ENCODE measurements around the gene REPS2. TPM values are rescaled to one million over a fixed set of nuclear protein-coding genes. Genes with fewer than 3 reads are reported as not detected.

Gene REPS2
- total RNA-seq, 1 donor from 2014 or later, result 1.2 TPM

- Mint-ChIP-seq H3K4me3 (ENCODE audit: unreplicated experiment) (no peak overlapping the region), H3K27me3 (ENCODE audit: low read depth, unreplicated experiment) (no peaks in the 10 kb centered on the region), H3K9me3 (ENCODE audit: unreplicated experiment) (no peaks in the 10 kb centered on the region), H3K36me3 (ENCODE audit: low read depth, unreplicated experiment) (no peaks in the 10 kb centered on the region), H3K27ac (ENCODE audit: unreplicated experiment) (no peak overlapping the region), H3K4me1 (ENCODE audit: low read depth, unreplicated experiment) (no peaks in the 10 kb centered on the region)
- no peak overlapping the region for H3K9ac ChIP-seq (ENCODE audit: low read length)
- no peak for TF ChIP-seq EZH2 (IDR thresholded peaks at IDR 0.05; ENCODE audit: insufficient read depth, low read length)
- TF ChIP-seq, protein P1, sequence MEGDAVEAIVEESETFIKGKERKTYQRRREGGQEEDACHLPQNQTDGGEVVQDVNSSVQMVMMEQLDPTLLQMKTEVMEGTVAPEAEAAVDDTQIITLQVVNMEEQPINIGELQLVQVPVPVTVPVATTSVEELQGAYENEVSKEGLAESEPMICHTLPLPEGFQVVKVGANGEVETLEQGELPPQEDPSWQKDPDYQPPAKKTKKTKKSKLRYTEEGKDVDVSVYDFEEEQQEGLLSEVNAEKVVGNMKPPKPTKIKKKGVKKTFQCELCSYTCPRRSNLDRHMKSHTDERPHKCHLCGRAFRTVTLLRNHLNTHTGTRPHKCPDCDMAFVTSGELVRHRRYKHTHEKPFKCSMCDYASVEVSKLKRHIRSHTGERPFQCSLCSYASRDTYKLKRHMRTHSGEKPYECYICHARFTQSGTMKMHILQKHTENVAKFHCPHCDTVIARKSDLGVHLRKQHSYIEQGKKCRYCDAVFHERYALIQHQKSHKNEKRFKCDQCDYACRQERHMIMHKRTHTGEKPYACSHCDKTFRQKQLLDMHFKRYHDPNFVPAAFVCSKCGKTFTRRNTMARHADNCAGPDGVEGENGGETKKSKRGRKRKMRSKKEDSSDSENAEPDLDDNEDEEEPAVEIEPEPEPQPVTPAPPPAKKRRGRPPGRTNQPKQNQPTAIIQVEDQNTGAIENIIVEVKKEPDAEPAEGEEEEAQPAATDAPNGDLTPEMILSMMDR (IDR thresholded peaks at IDR 0.05; ENCODE audit: insufficient read depth, low read depth, low read length), result no peak
- no peaks in the 10 kb centered on the region for H4K20me1 ChIP-seq (ENCODE audit: insufficient read depth, low read length)
- no peak for DNase-seq (ENCODE audit: low read depth)
- H3K27ac ChIP-seq (ENCODE audit: low read depth, low read length), result no peak overlapping the region
- no peaks in the 10 kb centered on the region for H3K4me1 ChIP-seq (ENCODE audit: insufficient read depth, low read length)
- no peaks in the 10 kb centered on the region for H3K79me2 ChIP-seq (ENCODE audit: insufficient read depth, low read length)
- H3K27me3 ChIP-seq (ENCODE audit: insufficient read depth, low read length), result no peaks in the 10 kb centered on the region
- no peak overlapping the region for H3K4me2 ChIP-seq (ENCODE audit: low read length)
- H2AFZ ChIP-seq (ENCODE audit: low read depth, low read length), result no peak overlapping the region
- H3K36me3 ChIP-seq (ENCODE audit: insufficient read depth, low read length), result no peaks in the 10 kb centered on the region
- no peaks in the 10 kb centered on the region for H3K9me3 ChIP-seq (ENCODE audit: insufficient read depth, low read depth, low read length)
- no peak overlapping the region for H3K4me3 ChIP-seq (ENCODE audit: insufficient read depth, low read depth, low read length)
- FAIRE-seq, result peak; percentile 76
Measured at GRCh38 chrX:17065100-17065499, 118.6 kb downstream of the REPS2 start.

- Mint-ChIP-seq H3K36me3 (ENCODE audit: low read depth, unreplicated experiment) (no peaks in the 10 kb centered on the region), H3K27me3 (ENCODE audit: low read depth, unreplicated experiment) (no peaks in the 10 kb centered on the region), H3K4me1 (ENCODE audit: low read depth, unreplicated experiment) (no peaks in the 10 kb centered on the region), H3K4me3 (ENCODE audit: unreplicated experiment) (no peak overlapping the region), H3K9me3 (ENCODE audit: unreplicated experiment) (no peaks in the 10 kb centered on the region), H3K27ac (ENCODE audit: unreplicated experiment) (no peak overlapping the region)
- TF ChIP-seq EZH2 (IDR thresholded peaks at IDR 0.05; ENCODE audit: insufficient read depth, low read length), result no peak
- TF ChIP-seq, protein P1 (IDR thresholded peaks at IDR 0.05; ENCODE audit: insufficient read depth, low read depth, low read length), result no peak
- no peaks in the 10 kb centered on the region for H4K20me1 ChIP-seq (ENCODE audit: insufficient read depth, low read length)
- DNase-seq (ENCODE audit: low read depth) (no peak), FAIRE-seq (no peak)
- H3K27me3 ChIP-seq (ENCODE audit: insufficient read depth, low read length), result no peaks in the 10 kb centered on the region
- H3K9ac ChIP-seq (ENCODE audit: low read length), result no peak overlapping the region
- no peak overlapping the region for H3K4me2 ChIP-seq (ENCODE audit: low read length)
- no peaks in the 10 kb centered on the region for H3K9me3 ChIP-seq (ENCODE audit: insufficient read depth, low read depth, low read length)
- no peak overlapping the region for H3K27ac ChIP-seq (ENCODE audit: low read depth, low read length)
- H3K79me2 ChIP-seq (ENCODE audit: insufficient read depth, low read length), result no peaks in the 10 kb centered on the region
- no peaks in the 10 kb centered on the region for H3K4me1 ChIP-seq (ENCODE audit: insufficient read depth, low read length)
- no peaks in the 10 kb centered on the region for H3K36me3 ChIP-seq (ENCODE audit: insufficient read depth, low read length)
- no peak overlapping the region for H3K4me3 ChIP-seq (ENCODE audit: insufficient read depth, low read depth, low read length)
- H2AFZ ChIP-seq (ENCODE audit: low read depth, low read length), result no peak overlapping the region
Measured at GRCh38 chrX:17067534-17067933, 121.1 kb downstream of the REPS2 start.

GRCh38 chrX:17072301-17072700, 125.8 kb downstream of the REPS2 start:
- Mint-ChIP-seq H3K27me3 (ENCODE audit: low read depth, unreplicated experiment) (peaks cover 2% of the 10 kb centered on the region), H3K36me3 (ENCODE audit: low read depth, unreplicated experiment) (no peaks in the 10 kb centered on the region), H3K4me3 (ENCODE audit: unreplicated experiment) (no peak overlapping the region), H3K9me3 (ENCODE audit: unreplicated experiment) (no peaks in the 10 kb centered on the region), H3K27ac (ENCODE audit: unreplicated experiment) (no peak overlapping the region), H3K4me1 (ENCODE audit: low read depth, unreplicated experiment) (no peaks in the 10 kb centered on the region)
- DNase-seq (ENCODE audit: low read depth) (no peak), FAIRE-seq (no peak)
- H2AFZ ChIP-seq (ENCODE audit: low read depth, low read length), result no peak overlapping the region
- no peaks in the 10 kb centered on the region for H3K9me3 ChIP-seq (ENCODE audit: insufficient read depth, low read depth, low read length)
- H3K27me3 ChIP-seq (ENCODE audit: insufficient read depth, low read length), result no peaks in the 10 kb centered on the region
- no peak overlapping the region for H3K4me3 ChIP-seq (ENCODE audit: insufficient read depth, low read depth, low read length)
- H3K79me2 ChIP-seq (ENCODE audit: insufficient read depth, low read length), result no peaks in the 10 kb centered on the region
- no peak overlapping the region for H3K4me2 ChIP-seq (ENCODE audit: low read length)
- peaks cover under 1% of the 10 kb centered on the region for H3K4me1 ChIP-seq (ENCODE audit: insufficient read depth, low read length)
- no peak overlapping the region for H3K9ac ChIP-seq (ENCODE audit: low read length)
- TF ChIP-seq, protein P1 (IDR thresholded peaks at IDR 0.05; ENCODE audit: insufficient read depth, low read depth, low read length), result no peak
- no peak for TF ChIP-seq EZH2 (IDR thresholded peaks at IDR 0.05; ENCODE audit: insufficient read depth, low read length)
- H3K36me3 ChIP-seq (ENCODE audit: insufficient read depth, low read length), result no peaks in the 10 kb centered on the region
- H3K27ac ChIP-seq (ENCODE audit: low read depth, low read length), result no peak overlapping the region
- H4K20me1 ChIP-seq (ENCODE audit: insufficient read depth, low read length), result no peaks in the 10 kb centered on the region

All from astrocyte (in vitro differentiated cells and primary cell).